HepG2 (cell line): Measurements from ENCODE around the gene IMPDH1. TPM values are rescaled to one million over a fixed set of nuclear protein-coding genes. Genes with fewer than 3 reads are reported as not detected.

ENCODE experiments used
- ETV6 ChIP-seq: sonication (generic); formaldehyde crosslinking; conservative IDR thresholded peaks from 2 replicates; pipeline ENCODE4 v1.4.0; 2020; ENCODE audit warnings: missing genetic modification reagents
- HDAC6 ChIP-seq: fragments of 200-600 bp; sonication (generic); IDR thresholded peaks from 2 replicates; pipeline ENCODE4 v1.7.0; 2017; ENCODE audit warnings: mild to moderate bottlenecking, antibody characterized with exemption, low read length, low read depth
- HMG20B ChIP-seq: conservative IDR thresholded peaks from 2 replicates; pipeline ENCODE4 v1.6.1; 2016; ENCODE audit warnings: missing genetic modification reagents, missing compliant biosample characterization
- HOXD1 ChIP-seq: sonication (generic); formaldehyde crosslinking; IDR thresholded peaks from 2 replicates; pipeline ENCODE4 v1.5.0; 2020; ENCODE audit warnings: missing genetic modification reagents
- MED13 ChIP-seq: sonication (generic); formaldehyde crosslinking; IDR thresholded peaks from 2 replicates; pipeline ENCODE4 v1.5.0; 2020; ENCODE audit warnings: missing genetic modification reagents
- MIER2 ChIP-seq: IDR thresholded peaks from 2 replicates; pipeline ENCODE4 v1.6.1; 2016; ENCODE audit warnings: missing biosample characterization, missing genetic modification reagents
- NONO ChIP-seq, 2 experiments: fragments of 450-650 bp in 1 of 2; sonication (generic) in 1 of 2; formaldehyde crosslinking in 1 of 2; IDR thresholded peaks in 1 of 2; conservative IDR thresholded peaks in 1 of 2; 2 replicates each; pipeline versions ENCODE4 v1.6.1 to v1.8.0; 2017 to 2022; ENCODE audit warnings: mild to moderate bottlenecking in 1 of 2, missing genetic modification reagents in 1 of 2, moderate library complexity in 1 of 2
- NR3C1 ChIP-seq: sonication (generic); formaldehyde crosslinking; IDR thresholded peaks from 2 replicates; pipeline ENCODE4 v1.4.0; 2020; ENCODE audit warnings: missing genetic modification reagents
- RFXANK ChIP-seq: IDR thresholded peaks from 2 replicates; pipeline ENCODE4 v1.6.1; 2016
- SIN3B ChIP-seq: fragments of 150-350 bp; IDR thresholded peaks from 2 replicates; pipeline ENCODE4 v1.6.1; 2014; ENCODE audit warnings: low read length
- SMC3 ChIP-seq: IDR thresholded peaks from 2 replicates; pipeline ENCODE4 v1.6.1; 2011; ENCODE audit warnings: low read length, improper control_type of control experiment
- SRY ChIP-seq: sonication (generic); formaldehyde crosslinking; IDR thresholded peaks from 2 replicates; pipeline ENCODE4 v1.8.0; 2022; ENCODE audit warnings: mild to moderate bottlenecking, missing genetic modification reagents
- U2AF1 ChIP-seq: fragments of 200-400 bp; formaldehyde crosslinking; optimal IDR thresholded peaks from 2 replicates; pipeline ENCODE3; 2017; ENCODE audit warnings: mild to moderate bottlenecking, low read depth, low read length
- XRCC5 ChIP-seq: fragments of 200-400 bp; formaldehyde crosslinking; optimal IDR thresholded peaks from 2 replicates; pipeline ENCODE3; 2017; ENCODE audit warnings: mild to moderate bottlenecking, low read length
- ZNF274 ChIP-seq: sonication (generic); formaldehyde crosslinking; IDR thresholded peaks from 2 replicates; pipeline ENCODE4 v1.5.1; 2020; ENCODE audit warnings: mild to moderate bottlenecking, missing genetic modification reagents
- ZNF501 ChIP-seq: sonication (generic); formaldehyde crosslinking; IDR thresholded peaks from 2 replicates; pipeline ENCODE4 v1.5.1; 2020; ENCODE audit warnings: mild to moderate bottlenecking, moderate library complexity, missing genetic modification reagents
- ZNF607 ChIP-seq: sonication (generic); formaldehyde crosslinking; IDR thresholded peaks from 2 replicates; pipeline ENCODE4 v1.5.1; 2020; ENCODE audit warnings: missing genetic modification reagents, mild to moderate bottlenecking, borderline replicate concordance
- ZNF672 ChIP-seq: sonication (generic); formaldehyde crosslinking; IDR thresholded peaks from 2 replicates; pipeline ENCODE4 v1.8.1; 2022; ENCODE audit warnings: missing genetic modification reagents
- ZNF720 ChIP-seq: sonication (generic); formaldehyde crosslinking; IDR thresholded peaks from 2 replicates; pipeline ENCODE4 v1.4.0; 2020; ENCODE audit warnings: missing genetic modification reagents
- ZNF775 ChIP-seq: sonication (generic); formaldehyde crosslinking; IDR thresholded peaks from 2 replicates; pipeline ENCODE4 v1.4.0; 2020; ENCODE audit warnings: missing genetic modification reagents, mild to moderate bottlenecking, moderate library complexity, borderline replicate concordance
- ZNF879 ChIP-seq: sonication (generic); formaldehyde crosslinking; IDR thresholded peaks from 2 replicates; pipeline ENCODE4 v1.8.1; 2023; ENCODE audit warnings: missing genetic modification reagents
- polyA plus RNA-seq, 8 experiments: library from polyadenylated mRNA; depleted of rRNA in 3 of 8; stranded (reverse) in 7 of 8; unstranded in 1 of 8; fragments of >200 nt; fragmentation: Illumina TruSeq in 4 of 8; extraction: Trizol in 4 of 8; gene quantifications; 2 replicates each; pipeline versions ENCODE4 v1.2.1 to v1.2.3, GENCODE V29; 2011 to 2016; ENCODE audit warnings: low read depth in 4 of 8, missing spikeins in 1 of 8, mixed read lengths in 1 of 8; ENCODE audit not compliant: insufficient read depth in 1 of 8
- total RNA-seq, 5 experiments: library from RNA; depleted of rRNA; stranded (reverse); fragments of >200 nt; fragmentation: Illumina TruSeq; extraction: Trizol; gene quantifications; 2 replicates each; pipeline ENCODE4 v1.2.3, GENCODE V29; 2016; ENCODE audit warnings: low read depth in 1 of 5
- TF ChIP-seq, protein P1 (sequence below): IDR thresholded peaks from 2 replicates; pipeline ENCODE4 v1.6.1; 2016; ENCODE audit warnings: low read depth, missing genetic modification reagents, missing compliant biosample characterization
- TF ChIP-seq, protein P2 (sequence below): sonication (generic); formaldehyde crosslinking; IDR thresholded peaks from 2 replicates; pipeline ENCODE4 v1.8.0; 2022; ENCODE audit warnings: low read depth, missing genetic modification reagents
- TF ChIP-seq, protein P3 (sequence below): sonication (generic); formaldehyde crosslinking; IDR thresholded peaks from 2 replicates; pipeline ENCODE4 v1.5.1; 2020; ENCODE audit warnings: mild to moderate bottlenecking, missing genetic modification reagents, moderate library complexity

IMPDH1 gene
- total and polyA plus RNA-seq, 2 of the 13 experiments (the other 11 are each of a cell fraction or from before 2014, with no cell fraction given): 22.8 to 34.0 TPM

- TF ChIP-seq, protein P1, sequence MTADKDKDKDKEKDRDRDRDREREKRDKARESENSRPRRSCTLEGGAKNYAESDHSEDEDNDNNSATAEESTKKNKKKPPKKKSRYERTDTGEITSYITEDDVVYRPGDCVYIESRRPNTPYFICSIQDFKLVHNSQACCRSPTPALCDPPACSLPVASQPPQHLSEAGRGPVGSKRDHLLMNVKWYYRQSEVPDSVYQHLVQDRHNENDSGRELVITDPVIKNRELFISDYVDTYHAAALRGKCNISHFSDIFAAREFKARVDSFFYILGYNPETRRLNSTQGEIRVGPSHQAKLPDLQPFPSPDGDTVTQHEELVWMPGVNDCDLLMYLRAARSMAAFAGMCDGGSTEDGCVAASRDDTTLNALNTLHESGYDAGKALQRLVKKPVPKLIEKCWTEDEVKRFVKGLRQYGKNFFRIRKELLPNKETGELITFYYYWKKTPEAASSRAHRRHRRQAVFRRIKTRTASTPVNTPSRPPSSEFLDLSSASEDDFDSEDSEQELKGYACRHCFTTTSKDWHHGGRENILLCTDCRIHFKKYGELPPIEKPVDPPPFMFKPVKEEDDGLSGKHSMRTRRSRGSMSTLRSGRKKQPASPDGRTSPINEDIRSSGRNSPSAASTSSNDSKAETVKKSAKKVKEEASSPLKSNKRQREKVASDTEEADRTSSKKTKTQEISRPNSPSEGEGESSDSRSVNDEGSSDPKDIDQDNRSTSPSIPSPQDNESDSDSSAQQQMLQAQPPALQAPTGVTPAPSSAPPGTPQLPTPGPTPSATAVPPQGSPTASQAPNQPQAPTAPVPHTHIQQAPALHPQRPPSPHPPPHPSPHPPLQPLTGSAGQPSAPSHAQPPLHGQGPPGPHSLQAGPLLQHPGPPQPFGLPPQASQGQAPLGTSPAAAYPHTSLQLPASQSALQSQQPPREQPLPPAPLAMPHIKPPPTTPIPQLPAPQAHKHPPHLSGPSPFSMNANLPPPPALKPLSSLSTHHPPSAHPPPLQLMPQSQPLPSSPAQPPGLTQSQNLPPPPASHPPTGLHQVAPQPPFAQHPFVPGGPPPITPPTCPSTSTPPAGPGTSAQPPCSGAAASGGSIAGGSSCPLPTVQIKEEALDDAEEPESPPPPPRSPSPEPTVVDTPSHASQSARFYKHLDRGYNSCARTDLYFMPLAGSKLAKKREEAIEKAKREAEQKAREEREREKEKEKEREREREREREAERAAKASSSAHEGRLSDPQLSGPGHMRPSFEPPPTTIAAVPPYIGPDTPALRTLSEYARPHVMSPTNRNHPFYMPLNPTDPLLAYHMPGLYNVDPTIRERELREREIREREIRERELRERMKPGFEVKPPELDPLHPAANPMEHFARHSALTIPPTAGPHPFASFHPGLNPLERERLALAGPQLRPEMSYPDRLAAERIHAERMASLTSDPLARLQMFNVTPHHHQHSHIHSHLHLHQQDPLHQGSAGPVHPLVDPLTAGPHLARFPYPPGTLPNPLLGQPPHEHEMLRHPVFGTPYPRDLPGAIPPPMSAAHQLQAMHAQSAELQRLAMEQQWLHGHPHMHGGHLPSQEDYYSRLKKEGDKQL (CRISPR knock-in tag): no peak
- TF ChIP-seq HOXD1 (CRISPR knock-in tag) (no peak), NONO (IDR thresholded peaks at IDR 0.05) (no peak), NONO (CRISPR knock-in tag; conservative IDR thresholded peaks at IDR 0.05) (no peak), HMG20B (CRISPR knock-in tag) (no peak), ZNF879 (no peak), ZNF775 (CRISPR knock-in tag) (no peak), ZNF274 (CRISPR knock-in tag) (no peak), MIER2 (no peak), ZNF720 (CRISPR knock-in tag) (no peak), HDAC6 (no peak), XRCC5 (no peak), ZNF607 (CRISPR knock-in tag) (no peak; the same call in 1 of the 2 replicates), NR3C1 (CRISPR knock-in tag) (no peak), MED13 (CRISPR knock-in tag) (no peak), ZNF672 (CRISPR knock-in tag) (no peak), SIN3B (no peak), SRY (CRISPR knock-in tag) (peak; percentile 82; the same call in 1 of the 2 replicates), U2AF1 (no peak), ZNF501 (CRISPR knock-in tag) (no peak), ETV6 (no peak), SMC3 (no peak), RFXANK (CRISPR knock-in tag) (no peak)
- TF ChIP-seq, protein P2, sequence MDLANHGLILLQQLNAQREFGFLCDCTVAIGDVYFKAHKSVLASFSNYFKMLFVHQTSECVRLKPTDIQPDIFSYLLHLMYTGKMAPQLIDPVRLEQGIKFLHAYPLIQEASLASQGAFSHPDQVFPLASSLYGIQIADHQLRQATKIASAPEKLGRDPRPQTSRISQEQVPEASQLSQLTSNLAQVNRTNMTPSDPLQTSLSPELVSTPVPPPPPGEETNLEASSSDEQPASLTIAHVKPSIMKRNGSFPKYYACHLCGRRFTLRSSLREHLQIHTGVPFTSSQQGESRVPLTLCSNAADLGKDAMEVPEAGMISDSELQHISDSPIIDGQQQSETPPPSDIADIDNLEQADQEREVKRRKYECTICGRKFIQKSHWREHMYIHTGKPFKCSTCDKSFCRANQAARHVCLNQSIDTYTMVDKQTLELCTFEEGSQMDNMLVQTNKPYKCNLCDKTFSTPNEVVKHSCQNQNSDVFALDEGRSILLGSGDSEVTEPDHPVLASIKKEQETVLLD (CRISPR knock-in tag): no peak
- TF ChIP-seq, protein P3, sequence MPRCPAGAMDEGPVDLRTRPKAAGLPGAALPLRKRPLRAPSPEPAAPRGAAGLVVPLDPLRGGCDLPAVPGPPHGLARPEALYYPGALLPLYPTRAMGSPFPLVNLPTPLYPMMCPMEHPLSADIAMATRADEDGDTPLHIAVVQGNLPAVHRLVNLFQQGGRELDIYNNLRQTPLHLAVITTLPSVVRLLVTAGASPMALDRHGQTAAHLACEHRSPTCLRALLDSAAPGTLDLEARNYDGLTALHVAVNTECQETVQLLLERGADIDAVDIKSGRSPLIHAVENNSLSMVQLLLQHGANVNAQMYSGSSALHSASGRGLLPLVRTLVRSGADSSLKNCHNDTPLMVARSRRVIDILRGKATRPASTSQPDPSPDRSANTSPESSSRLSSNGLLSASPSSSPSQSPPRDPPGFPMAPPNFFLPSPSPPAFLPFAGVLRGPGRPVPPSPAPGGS (CRISPR knock-in tag): 0 out of 2 replicates have a peak, but pooled peaks have one; percentile 24
Measured at GRCh38 chr7:128405471-128406313, 4.1 kb downstream of the IMPDH1 start (continued).
